Left renal pelvis (tissue), 4 donors: ENCODE measurements around the gene ALAS2. TPM values are rescaled to one million over a fixed set of nuclear protein-coding genes. Genes with fewer than 3 reads are reported as not detected.
"Not testable (repeated sequence)": the region's sequence is repeated elsewhere in the genome, so short reads cannot be mapped to it uniquely, and the experiment has no call there.

Experiments
- DNase-seq, 4 donors: peaks; one replicate each; pipeline ENCODE4 v3.0.0-alpha.2; 2013; ENCODE audit warnings: low read depth in 4 of 4, low spot score in 3 of 4
- polyA plus RNA-seq, 4 donors: library from polyadenylated mRNA; unstranded; fragments of 120-200 nt; gene quantifications; one replicate each; pipeline ENCODE4 v1.2.1, GENCODE V29; 2013; ENCODE audit not compliant: insufficient read length in 4 of 4

The ALAS2 gene, protein sequence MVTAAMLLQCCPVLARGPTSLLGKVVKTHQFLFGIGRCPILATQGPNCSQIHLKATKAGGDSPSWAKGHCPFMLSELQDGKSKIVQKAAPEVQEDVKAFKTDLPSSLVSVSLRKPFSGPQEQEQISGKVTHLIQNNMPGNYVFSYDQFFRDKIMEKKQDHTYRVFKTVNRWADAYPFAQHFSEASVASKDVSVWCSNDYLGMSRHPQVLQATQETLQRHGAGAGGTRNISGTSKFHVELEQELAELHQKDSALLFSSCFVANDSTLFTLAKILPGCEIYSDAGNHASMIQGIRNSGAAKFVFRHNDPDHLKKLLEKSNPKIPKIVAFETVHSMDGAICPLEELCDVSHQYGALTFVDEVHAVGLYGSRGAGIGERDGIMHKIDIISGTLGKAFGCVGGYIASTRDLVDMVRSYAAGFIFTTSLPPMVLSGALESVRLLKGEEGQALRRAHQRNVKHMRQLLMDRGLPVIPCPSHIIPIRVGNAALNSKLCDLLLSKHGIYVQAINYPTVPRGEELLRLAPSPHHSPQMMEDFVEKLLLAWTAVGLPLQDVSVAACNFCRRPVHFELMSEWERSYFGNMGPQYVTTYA
- 100 to 1,000 TPM in 1 of 4 donors, 10 to 100 TPM in 3; 11.7 to 234 (median 13.0) TPM for polyA plus RNA-seq

DNA sequence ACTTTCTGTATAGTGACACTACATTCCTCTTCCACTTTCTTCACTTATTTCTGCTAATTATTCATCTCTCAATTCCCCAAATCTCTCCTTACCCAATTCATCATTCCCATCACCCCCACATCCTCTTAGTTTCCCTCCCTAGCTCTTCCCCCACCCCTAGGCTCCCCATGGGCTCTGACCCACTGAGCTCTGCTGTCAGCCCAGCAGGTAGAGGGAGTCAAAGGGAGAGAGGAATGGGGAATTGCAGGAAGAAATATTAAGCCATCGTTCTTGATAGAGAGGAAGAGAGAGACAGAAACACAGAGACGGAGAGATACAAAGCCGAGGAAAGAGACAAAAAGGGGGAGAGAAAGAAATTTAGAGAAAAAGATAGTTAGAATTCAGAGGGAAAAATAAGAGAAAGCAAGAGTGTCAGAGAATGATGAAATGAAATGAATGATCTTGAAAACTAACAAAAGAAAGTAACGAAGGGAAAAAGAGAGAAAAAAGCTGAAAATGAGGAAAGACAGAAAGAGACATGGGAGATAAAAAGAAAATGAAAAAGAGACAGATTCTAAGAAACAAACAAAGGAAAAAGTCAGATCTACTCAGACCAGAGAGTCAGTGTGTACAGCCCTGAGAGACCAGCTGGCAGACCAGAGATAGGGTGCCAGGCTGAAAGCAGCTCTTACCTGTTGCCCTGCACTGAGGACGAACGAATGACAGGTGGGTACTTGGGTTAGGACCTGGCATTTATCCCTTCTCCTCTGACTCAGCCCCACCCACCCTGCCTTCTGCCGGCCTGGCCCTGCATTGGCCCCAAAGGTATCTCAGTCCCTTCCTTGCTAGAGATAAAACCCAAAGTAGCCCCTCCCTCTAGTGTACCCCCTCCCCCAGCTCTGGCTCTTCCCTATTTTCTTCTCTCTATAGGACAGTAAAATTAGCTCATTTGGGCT, at the start of gene ALAS2:
ALAS2 (minus strand) TSS at position 707 of the 935 bp plus-strand sequence. CDS start 4,977 bp downstream, outside the sequence.
- no peak for DNase-seq

GRCh38 chrX:55074851-55075467, 44.2 kb upstream of the ALAS2 start, which contains the start of gene PAGE2B:
PAGE2B (plus strand) TSS chrX:55075030; CDS start chrX:55076042, 1,012 bp downstream.
- no peak for DNase-seq

DNA sequence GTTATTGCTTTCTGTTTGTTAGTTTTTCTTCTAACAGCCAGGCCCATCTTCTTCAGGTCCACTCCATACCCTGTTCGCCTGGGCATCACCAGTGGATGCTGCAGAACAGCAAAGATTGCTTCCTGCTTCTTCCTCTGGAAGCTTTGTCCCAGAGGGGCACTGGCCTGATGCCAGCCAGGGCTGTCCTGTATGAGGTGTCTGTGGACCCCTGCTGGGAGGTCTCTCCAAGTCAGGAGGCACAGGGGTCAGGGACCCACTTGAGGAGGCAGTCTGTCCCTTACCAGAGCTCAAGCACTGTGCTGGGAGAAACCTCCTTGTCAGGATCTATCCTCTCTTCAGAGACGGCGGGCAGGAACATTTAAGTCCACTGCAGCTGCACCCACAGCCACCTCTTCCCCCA, 41.5 kb upstream of the ALAS2 start:
- no peak for DNase-seq

GRCh38 chrX:55067180-55067579, 36.4 kb upstream of the ALAS2 start:
- not testable (repeated sequence) for DNase-seq

- no peak for DNase-seq
These were observed 27.0 kb upstream of the ALAS2 start for GRCh38 chrX:55057675-55058249.

DNA sequence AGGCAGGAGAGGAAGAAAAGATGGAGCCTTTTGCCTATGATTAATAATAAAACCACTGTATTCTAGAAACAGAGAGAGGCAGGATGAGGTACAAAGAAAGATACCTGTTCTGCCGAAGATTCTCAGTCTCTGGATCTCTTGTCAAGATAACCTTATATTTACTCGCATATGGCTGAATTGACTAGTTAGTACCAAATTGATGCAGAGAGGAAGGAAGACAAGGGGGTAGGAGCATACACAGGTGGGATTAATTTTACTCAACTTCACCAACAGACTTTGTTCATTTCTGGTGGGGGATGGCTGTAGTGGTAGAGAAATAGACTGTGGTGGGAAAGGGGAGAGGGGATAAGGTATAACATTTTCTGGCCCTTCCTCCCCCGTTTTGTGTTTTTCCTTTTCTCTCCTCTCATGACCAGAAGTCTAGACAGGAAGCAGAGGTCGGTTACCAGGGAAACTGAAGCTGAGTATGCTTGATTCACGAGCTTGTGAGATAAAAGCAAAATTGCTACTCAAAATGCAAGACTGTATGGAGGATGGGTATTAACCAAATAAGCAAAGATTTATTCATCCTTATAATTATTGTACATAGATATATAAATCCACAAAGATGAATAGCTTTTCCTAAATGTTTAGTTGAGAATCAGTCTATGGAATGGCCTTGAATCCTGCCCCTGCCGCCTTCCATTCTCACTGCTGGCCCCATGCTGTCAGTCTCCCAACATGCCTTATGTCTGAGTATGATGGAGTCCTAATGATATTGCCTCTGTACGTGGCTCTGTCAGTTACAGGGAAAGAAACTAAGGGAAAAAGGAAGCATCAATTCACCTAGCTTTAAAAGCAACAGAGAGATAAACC, 26.3 kb upstream of the ALAS2 start:
- no peak for DNase-seq

- not testable (repeated sequence) for DNase-seq
These were observed 19.8 kb upstream of the ALAS2 start for GRCh38 chrX:55050599-55050998.

GRCh38 chrX:55041514-55041913, 10.7 kb upstream of the ALAS2 start:
- DNase-seq: no peak

GRCh38 chrX:55039471-55039870, 8.7 kb upstream of the ALAS2 start:
- DNase-seq: no peak

- DNase-seq: no peak
These were observed 2.7 kb upstream of the ALAS2 start for GRCh38 chrX:55033429-55033828.

- DNase-seq: no peak
These were observed 1.5 kb downstream of the ALAS2 start for GRCh38 chrX:55029291-55029690.

GRCh38 chrX:55028611-55029010, 2.2 kb downstream of the ALAS2 start:
- DNase-seq: no peak

DNA sequence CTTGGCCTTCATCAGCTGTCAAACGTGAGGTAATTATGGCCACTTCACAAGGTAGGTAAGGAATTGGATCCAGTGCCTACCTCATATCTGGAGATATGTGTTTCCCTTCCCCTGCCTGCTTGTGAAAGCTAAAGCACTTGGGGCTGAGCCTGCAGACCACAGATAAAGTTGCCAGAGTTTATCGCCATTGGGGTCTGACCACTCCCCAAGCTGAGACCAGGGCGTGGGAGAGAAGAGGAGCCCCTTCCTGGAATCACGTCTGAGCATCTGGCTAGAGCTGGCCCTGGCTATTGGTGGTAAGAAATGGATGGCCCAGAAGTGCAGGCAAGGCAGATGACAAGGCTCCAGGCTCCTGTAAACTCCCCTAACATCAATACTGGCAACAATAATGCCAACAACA, 2.7 kb downstream of the ALAS2 start:
- DNase-seq: no peak

DNA sequence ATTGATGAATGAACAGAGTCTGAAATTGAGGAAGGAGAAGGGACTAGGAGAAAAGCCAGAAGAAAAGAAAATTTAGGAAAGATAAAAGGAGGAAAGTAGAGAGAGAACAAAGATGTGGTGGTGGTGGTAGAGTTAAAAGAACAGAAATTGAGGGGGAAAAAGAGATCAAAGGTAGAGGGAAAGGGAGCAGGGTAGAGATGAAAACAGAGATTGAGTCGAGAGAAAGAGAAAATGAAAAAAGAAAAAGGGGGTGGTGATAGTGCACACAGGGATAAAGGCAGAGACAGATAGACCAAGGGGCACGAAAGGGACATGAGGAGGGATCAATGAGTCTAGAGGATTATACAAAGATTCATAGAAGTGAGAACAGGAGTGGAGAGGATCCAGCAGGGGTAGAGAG, 3.9 kb downstream of the ALAS2 start:
- no peak for DNase-seq

DNA sequence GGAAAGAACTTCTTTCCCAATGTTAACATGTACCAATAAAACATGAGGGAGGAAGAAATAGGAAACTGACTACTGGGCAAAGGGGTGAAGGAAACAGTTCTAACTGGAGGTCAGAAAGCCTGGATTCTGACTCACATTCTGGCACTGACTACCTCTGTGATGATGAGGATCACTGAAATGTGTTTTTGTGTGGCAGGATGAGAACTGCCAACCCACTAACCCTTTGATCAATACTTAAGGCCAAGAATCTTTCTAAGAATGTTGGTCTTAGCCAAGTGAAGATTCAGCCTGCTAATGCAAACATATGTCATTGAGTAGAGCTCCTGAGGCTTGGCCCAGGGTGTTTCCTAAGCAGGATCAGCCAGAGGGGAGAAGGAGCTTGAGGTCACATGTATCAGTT, 4.6 kb downstream of the ALAS2 start:
- no peak for DNase-seq

DNA sequence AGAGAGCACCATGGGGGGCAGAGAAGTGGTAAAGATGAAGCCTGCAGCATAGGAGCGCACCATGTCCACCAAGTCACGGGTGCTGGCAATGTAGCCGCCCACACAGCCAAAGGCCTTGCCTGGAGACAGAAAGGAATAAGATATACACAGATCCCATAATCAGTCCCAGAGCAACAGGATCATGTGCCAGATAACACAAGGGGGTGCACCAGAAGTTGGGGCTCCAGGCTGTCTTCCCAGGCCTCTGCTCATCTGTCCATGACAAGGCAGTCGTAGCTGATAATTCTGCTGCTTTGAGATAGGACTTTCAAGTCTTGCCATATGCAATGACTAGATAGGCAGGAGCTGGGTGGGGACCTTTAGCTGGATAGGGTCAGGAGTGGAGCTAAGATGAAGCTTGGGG, 15.9 kb downstream of the ALAS2 start:
- no peak for DNase-seq

DNA sequence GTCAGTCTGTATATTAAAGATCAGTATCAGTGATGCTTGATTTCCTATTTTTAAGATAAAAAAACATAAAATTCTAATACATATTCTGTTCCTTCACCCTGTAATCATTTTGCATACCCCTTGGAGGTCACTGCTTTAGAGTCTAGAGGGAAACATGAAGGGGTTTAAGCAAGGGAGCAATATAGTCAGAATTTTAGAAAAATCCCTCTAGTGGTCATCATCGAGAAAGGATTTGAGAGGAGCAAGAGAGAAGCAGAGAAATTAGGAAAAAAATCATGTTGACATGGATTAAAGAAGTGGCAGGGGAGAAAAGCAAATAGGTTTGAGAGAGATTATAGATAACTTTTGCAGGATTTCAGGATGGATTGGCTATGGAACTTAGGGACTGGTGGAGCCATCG, 19.5 kb downstream of the ALAS2 start:
- DNase-seq: no peak

- DNase-seq: no peak
These were observed 22.0 kb downstream of the ALAS2 start for GRCh38 chrX:55008571-55009358.
